AG09319 (cell line): ENCODE measurements around the gene ZNF653.
"Not testable (repeated sequence)": the region's sequence is repeated elsewhere in the genome, so short reads cannot be mapped to it uniquely, and the experiment has no call there.

Source experiments
- DNase-seq: peaks from one replicate; pipeline ENCODE4 v3.0.0-alpha.2; 2010; ENCODE audit warnings: low read depth; ENCODE audit errors: extremely low read depth
- TF ChIP-seq, protein P1 (sequence below): IDR thresholded peaks from 2 replicates; pipeline ENCODE4 v1.5.1; 2011; ENCODE audit warnings: low read depth, mild to moderate bottlenecking, inconsistent platforms, low read length, moderate library complexity

ZNF653 gene

DNA sequence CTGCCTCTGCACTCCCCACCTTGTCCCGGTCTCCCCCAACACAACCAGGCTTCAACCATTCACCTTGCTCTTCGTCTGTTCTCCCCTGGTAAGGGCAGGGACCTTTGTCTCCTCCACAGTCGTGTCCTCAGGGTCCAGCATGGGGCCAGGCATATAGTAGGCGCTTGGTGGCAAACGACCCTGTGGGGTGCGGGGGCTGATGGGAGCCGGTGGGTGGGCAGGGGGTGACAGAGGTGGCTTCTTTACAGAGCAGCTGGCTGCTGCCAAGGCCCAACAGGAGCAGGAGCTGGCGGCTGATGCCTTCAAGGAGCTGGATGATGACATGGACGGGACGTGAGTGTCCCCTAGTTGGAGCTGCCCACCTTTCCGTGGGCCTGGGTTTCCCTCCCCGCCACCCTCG lies 60.5 kb downstream of the ZNF653 start:
- TF ChIP-seq, protein P1, sequence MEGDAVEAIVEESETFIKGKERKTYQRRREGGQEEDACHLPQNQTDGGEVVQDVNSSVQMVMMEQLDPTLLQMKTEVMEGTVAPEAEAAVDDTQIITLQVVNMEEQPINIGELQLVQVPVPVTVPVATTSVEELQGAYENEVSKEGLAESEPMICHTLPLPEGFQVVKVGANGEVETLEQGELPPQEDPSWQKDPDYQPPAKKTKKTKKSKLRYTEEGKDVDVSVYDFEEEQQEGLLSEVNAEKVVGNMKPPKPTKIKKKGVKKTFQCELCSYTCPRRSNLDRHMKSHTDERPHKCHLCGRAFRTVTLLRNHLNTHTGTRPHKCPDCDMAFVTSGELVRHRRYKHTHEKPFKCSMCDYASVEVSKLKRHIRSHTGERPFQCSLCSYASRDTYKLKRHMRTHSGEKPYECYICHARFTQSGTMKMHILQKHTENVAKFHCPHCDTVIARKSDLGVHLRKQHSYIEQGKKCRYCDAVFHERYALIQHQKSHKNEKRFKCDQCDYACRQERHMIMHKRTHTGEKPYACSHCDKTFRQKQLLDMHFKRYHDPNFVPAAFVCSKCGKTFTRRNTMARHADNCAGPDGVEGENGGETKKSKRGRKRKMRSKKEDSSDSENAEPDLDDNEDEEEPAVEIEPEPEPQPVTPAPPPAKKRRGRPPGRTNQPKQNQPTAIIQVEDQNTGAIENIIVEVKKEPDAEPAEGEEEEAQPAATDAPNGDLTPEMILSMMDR, result no peak
- DNase-seq, result no peak

DNA sequence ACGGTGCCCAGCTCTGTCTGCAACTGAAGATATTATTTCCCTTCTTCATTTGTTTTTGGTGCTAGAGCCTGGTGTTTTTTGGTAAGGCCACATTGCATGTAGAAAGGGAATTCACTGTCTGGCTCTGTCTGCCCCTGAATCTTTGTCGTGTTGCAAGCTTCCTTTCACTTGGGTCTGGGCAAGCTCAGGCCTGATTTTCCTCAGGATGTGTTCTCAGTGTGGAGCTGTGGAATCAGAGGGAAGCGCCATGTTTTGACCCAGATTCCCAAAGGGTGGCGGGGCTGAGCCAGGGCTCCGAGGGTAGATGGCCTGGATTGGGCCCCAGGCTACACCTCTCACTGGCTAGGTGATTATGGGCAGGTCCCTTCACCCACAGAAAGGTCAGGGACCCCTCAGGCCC lies 61.6 kb downstream of the ZNF653 start:
- TF ChIP-seq, protein P1, result no peak
- DNase-seq, result no peak

DNA sequence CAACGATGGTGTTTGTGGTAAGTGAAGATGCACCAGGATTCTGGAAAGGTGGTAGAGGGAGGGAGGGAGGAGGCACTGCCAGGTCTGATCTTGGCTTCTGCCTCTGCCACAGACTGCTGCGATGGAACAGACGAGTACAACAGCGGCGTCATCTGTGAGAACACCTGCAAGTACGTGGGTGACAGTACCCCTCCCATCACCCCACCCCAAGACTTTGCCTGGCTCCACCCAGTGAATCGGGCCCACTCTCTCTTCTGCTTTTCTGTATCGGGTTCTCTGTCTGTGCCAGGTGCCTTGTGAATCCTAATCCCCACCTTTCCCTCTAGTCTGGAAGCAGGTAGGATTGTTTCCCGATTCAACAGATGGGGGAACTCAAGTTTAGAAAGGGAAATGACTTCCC lies 67.7 kb downstream of the ZNF653 start:
- TF ChIP-seq, protein P1, result no peak
- no peak for DNase-seq

DNA sequence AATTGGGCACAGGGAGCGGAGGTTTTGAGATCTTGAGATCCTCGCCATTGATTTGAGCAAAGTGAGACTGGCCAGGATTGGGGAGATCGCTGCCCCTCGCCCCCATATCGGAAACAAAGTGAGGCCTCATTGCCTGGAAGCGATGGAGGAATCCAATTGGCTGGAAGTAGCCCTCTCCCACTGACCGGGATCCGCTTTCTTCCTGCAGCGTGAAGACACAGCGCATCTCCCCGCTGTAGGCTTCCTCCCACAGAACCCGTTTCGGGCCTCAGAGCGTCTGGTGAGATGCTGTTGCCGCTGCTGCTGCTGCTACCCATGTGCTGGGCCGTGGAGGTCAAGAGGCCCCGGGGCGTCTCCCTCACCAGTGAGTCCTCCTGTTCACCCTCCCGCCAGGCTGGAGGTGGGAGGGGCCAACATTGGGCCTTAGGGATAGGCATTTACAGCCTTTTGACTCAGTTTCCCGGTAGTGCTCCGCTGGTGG lies 69.8 kb downstream of the ZNF653 start:
- TF ChIP-seq, protein P1, result no peak
- DNase-seq, result no peak

DNA sequence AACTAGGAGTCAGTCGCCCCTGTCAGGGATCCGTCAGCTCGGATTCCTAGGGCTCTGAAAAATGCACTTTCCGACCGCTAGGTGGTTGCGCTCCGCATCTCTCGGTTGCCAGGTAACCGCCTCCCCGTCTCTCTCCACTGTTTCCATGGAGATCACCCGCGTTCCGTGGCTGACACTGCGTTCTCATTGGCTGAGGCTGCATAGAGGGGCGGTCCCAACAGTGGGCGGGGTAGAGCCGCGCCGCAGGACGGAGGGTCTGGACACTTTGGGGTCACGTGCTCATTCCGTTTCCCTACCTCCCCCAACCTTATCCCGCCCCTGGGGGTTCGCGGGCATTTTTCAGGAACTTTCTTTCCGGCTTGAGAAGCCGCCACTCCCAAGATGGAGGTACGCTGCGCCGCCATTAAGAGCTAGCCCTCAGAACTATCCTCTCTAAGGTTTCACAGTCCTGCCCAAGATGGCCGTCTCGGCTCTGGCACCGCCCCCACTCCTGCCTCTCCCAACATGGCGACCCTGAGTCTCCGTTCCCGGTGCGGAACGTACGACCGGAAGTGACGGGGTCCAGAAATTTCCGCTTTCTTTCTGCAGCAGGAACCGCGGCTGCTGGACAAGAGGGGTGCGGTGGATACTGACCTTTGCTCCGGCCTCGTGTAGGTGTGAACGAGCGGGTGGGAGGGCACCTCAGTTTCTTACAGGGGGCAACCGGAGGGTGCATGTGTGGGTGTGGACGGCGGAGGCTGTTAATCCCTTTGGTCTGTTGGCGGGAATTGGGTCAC lies 70.4 kb downstream of the ZNF653 start, which contains the start of the genes ODAD3 and PRKCSH:
Gene ODAD3 (minus strand): TSS at position 65 of the 776 bp plus-strand sequence. CDS start 105 bp downstream, outside the sequence.
Gene PRKCSH (plus strand): TSS at position 579 of the 776 bp plus-strand sequence. CDS start 483 bp downstream, outside the sequence.
- TF ChIP-seq, protein P1, result peak; percentile 79

DNA sequence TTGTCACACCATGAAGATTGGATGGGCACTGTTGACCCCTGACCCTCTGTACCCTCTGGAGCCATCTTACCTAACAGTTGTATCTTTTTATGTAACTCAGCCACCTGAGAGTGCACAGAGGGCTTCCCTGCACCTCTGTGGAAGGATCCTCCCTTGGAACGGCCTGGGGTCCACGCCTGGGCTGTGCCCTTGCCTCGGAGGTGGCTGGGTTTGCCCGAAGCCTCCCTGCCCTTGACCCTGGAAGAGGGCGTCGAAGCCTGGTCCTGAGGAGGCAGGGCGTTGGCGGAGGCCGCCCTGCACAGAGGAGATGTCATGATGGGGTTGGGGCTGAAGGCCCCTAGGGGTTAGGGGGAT lies 71.0 kb downstream of the ZNF653 start:
- DNase-seq, result no peak
- TF ChIP-seq, protein P1, result no peak

More for the DNA sequence above, 70.4 kb downstream of the ZNF653 start, which contains the start of the genes ODAD3 and PRKCSH:
- peak; percentile 99 for DNase-seq

DNA sequence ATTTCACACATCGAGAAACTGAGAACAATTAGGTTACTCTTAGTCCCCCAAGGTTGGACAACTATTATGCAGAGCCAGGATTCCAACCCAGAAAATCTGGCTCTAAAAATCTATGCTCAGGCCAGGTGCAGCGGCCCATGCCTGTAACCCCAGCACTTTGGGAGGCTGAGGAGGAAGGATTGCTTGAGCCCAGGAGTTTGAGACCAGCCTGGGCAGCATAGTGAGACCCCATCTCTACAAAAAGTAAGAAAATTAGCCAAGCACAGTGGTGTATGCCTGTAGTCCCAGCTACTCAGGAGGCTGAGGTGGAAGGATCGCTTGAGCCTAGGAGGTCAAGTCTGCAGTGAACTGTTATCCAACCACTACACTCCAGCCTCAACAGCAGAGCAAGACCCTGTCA lies 72.1 kb downstream of the ZNF653 start:
- not testable (repeated sequence) for DNase-seq
